ENCODE data around the gene COX6A2.
A peak's percentile ranks its signal among the peaks of the same experiment; 100 is the strongest.

COX6A2 gene

DNA sequence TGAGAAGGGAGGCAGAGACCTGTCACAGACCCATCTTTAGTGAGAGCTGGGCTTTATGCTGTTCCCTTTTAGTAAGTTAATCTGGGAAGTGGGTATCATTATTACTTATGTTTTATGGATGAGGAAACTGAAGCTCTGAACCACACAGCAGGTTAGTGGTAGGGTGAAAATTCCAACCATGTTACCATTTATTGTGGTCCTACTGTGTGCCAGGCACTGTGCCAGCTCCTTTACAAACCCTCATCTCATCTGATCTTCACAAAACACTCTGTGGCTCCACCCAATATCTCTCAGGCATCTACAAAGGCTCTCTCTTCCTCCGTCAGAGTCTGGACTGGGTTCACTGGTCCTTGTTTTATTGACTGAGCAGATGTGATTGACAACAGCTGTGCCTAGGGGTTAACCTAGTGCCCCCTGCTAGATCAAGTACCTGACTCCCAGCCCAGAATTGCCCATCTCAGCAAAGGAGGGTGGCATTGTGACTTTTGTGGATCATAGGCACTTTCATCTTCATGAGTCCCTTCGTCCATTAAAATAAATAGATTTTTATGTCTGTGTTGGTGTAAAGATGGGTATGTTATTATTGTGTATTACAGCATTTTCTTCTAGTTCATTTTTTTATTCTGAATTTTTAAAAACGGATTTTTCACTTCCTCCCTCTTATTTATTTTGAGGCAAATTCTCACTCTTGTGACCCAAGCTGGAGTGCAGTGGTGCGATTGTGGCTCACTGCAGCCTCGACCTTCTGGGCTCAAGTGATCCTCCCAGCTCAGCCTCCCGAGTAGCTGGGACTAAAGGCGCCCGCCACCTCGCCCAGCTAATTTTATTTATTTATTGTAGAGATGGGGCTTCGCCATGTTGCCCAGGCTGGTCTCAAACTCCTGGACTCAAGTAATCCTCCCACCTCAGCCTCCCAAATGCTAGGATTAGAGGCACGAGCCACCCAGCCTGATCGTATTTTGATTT, 46.9 kb upstream of the COX6A2 start:
- Histone ChIP-seq H3K4me1 (ENCODE audit: low read depth, poor library complexity, severe bottlenecking) (peaks cover 5% of the 10 kb centered on the region), H2AFZ (ENCODE audit: low read depth) (no peak overlapping the region), H3K4me3 (IDR thresholded peaks at IDR 0.05; ENCODE audit: insufficient read depth, low read depth, low read length) (no peak overlapping the region), H3K4me2 (peak overlapping the region; percentile 71; the same call in 1 of the 2 replicates), H3K27ac (no peak overlapping the region), H3K79me2 (ENCODE audit: insufficient read depth, low read depth) (no peaks in the 10 kb centered on the region), H3K36me3 (ENCODE audit: insufficient read depth) (no peaks in the 10 kb centered on the region), H3K27me3 (ENCODE audit: insufficient read depth, low read depth) (no peaks in the 10 kb centered on the region), H4K20me1 (ENCODE audit: insufficient read depth) (no peaks in the 10 kb centered on the region), H3K9ac (no peak overlapping the region)
- TF ChIP-seq, protein P1, sequence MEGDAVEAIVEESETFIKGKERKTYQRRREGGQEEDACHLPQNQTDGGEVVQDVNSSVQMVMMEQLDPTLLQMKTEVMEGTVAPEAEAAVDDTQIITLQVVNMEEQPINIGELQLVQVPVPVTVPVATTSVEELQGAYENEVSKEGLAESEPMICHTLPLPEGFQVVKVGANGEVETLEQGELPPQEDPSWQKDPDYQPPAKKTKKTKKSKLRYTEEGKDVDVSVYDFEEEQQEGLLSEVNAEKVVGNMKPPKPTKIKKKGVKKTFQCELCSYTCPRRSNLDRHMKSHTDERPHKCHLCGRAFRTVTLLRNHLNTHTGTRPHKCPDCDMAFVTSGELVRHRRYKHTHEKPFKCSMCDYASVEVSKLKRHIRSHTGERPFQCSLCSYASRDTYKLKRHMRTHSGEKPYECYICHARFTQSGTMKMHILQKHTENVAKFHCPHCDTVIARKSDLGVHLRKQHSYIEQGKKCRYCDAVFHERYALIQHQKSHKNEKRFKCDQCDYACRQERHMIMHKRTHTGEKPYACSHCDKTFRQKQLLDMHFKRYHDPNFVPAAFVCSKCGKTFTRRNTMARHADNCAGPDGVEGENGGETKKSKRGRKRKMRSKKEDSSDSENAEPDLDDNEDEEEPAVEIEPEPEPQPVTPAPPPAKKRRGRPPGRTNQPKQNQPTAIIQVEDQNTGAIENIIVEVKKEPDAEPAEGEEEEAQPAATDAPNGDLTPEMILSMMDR (conservative IDR thresholded peaks at IDR 0.05; ENCODE audit: low read depth, low read length) = no peak

DNA sequence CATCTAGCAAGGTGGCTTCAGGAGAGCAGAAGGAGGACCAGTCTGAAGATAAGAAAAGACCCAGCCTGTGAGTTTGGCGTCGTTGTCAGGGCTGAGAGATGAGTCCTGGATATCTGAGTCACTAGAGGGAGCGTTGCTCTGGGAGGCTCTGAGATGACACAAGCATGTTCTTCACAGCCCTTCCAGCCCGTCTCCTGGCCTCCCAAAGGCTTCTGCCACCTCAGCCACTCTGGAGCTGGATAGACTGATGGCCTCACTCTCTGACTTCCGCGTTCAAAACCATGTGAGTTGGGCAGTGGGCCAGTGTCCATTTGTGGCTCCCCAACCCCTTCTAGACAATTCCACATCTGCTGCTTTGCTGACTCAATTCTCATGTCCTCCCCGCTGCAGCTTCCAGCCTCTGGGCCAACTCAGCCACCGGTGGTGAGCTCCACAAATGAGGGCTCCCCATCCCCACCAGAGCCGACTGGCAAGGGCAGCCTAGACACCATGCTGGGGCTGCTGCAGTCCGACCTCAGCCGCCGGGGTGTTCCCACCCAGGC, 46.1 kb upstream of the COX6A2 start:
- H3K4me1 ChIP-seq (ENCODE audit: low read depth, poor library complexity, severe bottlenecking) = peaks cover 5% of the 10 kb centered on the region
- no peaks in the 10 kb centered on the region for H3K79me2 ChIP-seq (ENCODE audit: insufficient read depth, low read depth)
- H2AFZ ChIP-seq (ENCODE audit: low read depth) = no peak overlapping the region
- no peaks in the 10 kb centered on the region for H3K27me3 ChIP-seq (ENCODE audit: insufficient read depth, low read depth)
- no peak overlapping the region for H3K4me2 ChIP-seq
- H3K27ac ChIP-seq = no peak overlapping the region
- no peak overlapping the region for H3K9ac ChIP-seq
- no peaks in the 10 kb centered on the region for H4K20me1 ChIP-seq (ENCODE audit: insufficient read depth)
- H3K4me3 ChIP-seq (IDR thresholded peaks at IDR 0.05; ENCODE audit: insufficient read depth, low read depth, low read length) = no peak overlapping the region
- TF ChIP-seq, protein P1 (conservative IDR thresholded peaks at IDR 0.05; ENCODE audit: low read depth, low read length) = no peak
- H3K36me3 ChIP-seq (ENCODE audit: insufficient read depth) = no peaks in the 10 kb centered on the region

DNA sequence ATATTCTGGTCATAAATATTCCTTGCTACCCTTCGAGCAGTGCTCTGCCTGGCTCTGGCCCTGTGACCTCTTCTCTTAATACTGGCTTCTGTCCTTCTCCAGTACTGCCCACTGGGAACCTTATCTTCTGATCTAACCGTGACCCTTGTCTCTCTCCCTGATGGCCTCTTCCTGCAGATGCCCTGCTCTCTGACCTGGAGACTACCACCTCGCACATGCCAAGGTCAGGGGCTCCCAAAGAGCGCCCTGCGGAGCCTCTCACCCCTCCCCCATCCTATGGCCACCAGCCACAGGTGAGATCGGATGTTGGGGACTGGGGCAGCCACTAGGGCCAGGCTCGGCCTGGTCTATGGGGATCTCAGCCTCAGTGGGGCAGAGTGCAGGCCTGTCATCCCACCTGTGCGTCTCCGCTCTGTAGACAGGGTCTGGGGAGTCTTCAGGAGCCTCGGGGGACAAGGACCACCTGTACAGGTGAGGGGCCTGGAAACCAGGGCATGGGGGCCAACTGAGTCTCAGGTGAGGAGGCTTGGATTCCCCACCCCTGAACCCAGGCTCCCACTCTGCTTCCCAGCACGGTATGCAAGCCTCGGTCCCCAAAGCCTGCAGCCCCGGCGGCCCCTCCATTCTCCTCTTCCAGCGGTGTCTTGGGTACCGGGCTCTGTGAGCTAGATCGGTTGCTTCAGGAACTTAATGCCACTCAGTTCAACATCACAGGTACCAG, 45.3 kb upstream of the COX6A2 start:
- TF ChIP-seq, protein P1 (conservative IDR thresholded peaks at IDR 0.05; ENCODE audit: low read depth, low read length) = no peak

DNA sequence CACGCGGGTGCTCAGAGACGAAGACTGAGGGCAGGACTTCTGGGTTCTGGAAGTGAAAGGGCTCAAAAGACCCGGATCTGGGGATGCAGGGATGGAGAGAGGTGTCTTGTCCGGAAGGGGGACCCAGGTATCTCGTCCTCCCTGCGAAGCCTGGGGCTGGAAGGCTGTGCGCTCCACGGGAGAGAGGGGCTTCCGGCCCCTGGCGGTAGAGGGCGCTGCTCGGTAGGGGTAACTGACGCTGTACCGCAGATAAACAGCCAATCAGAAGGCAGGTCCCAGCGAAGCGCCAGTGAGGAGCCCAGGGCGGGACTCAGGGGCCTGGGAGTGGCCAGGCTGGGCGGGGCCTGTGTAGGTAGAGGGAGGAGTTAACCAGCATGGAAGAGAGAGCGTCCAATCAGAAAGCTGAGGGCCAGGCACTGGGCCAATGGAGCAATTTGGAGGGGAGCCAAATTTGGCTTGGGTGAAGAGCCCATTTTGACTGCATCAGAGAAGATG, 44.6 kb upstream of the COX6A2 start:
- Histone ChIP-seq H3K4me3 (IDR thresholded peaks at IDR 0.05; ENCODE audit: insufficient read depth, low read depth, low read length) (no peak overlapping the region), H3K9ac (no peak overlapping the region), H3K4me1 (ENCODE audit: low read depth, poor library complexity, severe bottlenecking) (peaks cover 5% of the 10 kb centered on the region), H3K4me2 (no peak overlapping the region), H2AFZ (ENCODE audit: low read depth) (no peak overlapping the region), H3K27me3 (ENCODE audit: insufficient read depth, low read depth) (no peaks in the 10 kb centered on the region), H4K20me1 (ENCODE audit: insufficient read depth) (no peaks in the 10 kb centered on the region), H3K27ac (no peak overlapping the region), H3K79me2 (ENCODE audit: insufficient read depth, low read depth) (no peaks in the 10 kb centered on the region), H3K36me3 (ENCODE audit: insufficient read depth) (no peaks in the 10 kb centered on the region)
- TF ChIP-seq, protein P1 (conservative IDR thresholded peaks at IDR 0.05; ENCODE audit: low read depth, low read length) = no peak

More for the DNA sequence above, 45.3 kb upstream of the COX6A2 start:
- Histone ChIP-seq H3K27me3 (ENCODE audit: insufficient read depth, low read depth) (no peaks in the 10 kb centered on the region), H3K4me2 (no peak overlapping the region), H2AFZ (ENCODE audit: low read depth) (no peak overlapping the region), H3K27ac (no peak overlapping the region), H3K4me1 (ENCODE audit: low read depth, poor library complexity, severe bottlenecking) (peaks cover 5% of the 10 kb centered on the region), H3K79me2 (ENCODE audit: insufficient read depth, low read depth) (no peaks in the 10 kb centered on the region), H4K20me1 (ENCODE audit: insufficient read depth) (no peaks in the 10 kb centered on the region), H3K4me3 (IDR thresholded peaks at IDR 0.05; ENCODE audit: insufficient read depth, low read depth, low read length) (no peak overlapping the region), H3K36me3 (ENCODE audit: insufficient read depth) (no peaks in the 10 kb centered on the region), H3K9ac (no peak overlapping the region)
